Fibroblast of skin of scalp (primary cell): ENCODE data around the gene PGA5. TPM values are rescaled to one million over a fixed set of nuclear protein-coding genes. Genes with fewer than 3 reads are reported as not detected.
"Not testable (repeated sequence)": the region's sequence is repeated elsewhere in the genome, so short reads cannot be mapped to it uniquely, and the experiment has no call there.

ENCODE experiments used
- DNase-seq: peaks from one replicate; pipeline ENCODE4 v3.0.0-alpha.2; 2013
- polyA plus RNA-seq, 2 experiments: library from polyadenylated mRNA; unstranded; fragments of 120-200 nt; gene quantifications; one replicate each; pipeline ENCODE4 v1.2.1, GENCODE V29; 2013; ENCODE audit not compliant: insufficient read length in 2 of 2

PGA5 gene
- polyA plus RNA-seq (2013, experiment 1 of 2; ENCODE audit: insufficient read length): not detected
- not detected for polyA plus RNA-seq (2013, experiment 2 of 2; ENCODE audit: insufficient read length)

DNA sequence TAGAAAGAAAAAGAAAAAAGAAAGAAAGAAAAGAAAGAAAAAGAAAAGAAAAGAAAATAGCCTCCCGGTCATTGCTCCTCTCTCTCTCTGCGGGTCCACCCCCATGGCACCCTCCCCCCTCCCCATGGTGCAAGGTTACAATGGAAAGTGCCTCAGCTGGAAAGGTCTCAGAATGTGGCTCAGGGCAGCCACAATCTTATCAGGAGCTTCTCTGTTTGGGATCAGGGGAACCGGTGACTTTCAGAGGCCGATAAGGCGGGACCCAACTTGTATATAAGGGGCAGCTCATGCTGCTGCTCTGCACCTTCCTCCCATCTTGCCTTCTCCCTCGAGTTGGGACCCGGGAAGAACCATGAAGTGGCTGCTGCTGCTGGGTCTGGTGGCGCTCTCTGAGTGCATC, at the start of gene PGA5:
PGA5 (plus strand) TSS at position 301 of the 400 bp plus-strand sequence; CDS start at position 353, 52 bp downstream.
- not testable (repeated sequence) for DNase-seq

DNA sequence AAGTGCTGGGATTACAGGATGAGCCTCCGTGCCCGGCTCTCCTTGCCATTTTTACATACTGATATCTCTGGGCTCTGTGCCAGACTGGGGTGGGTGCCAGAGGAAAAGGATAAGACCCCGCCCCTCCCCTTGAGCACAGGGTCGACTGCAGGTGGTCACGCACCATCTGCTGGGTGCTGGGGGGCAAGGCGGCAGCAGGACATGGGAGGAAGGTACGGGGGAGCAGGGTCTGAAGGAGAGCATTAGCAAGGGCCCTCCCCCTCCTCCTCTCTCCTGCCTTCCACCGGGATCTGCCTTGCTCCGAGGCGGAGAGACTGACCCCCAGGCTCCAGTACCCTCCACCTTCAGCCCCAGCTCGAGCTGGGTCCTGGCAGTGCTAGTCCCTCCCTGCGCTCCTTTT, 47.4 kb upstream of the PGA5 start:
- no peak for DNase-seq

DNA sequence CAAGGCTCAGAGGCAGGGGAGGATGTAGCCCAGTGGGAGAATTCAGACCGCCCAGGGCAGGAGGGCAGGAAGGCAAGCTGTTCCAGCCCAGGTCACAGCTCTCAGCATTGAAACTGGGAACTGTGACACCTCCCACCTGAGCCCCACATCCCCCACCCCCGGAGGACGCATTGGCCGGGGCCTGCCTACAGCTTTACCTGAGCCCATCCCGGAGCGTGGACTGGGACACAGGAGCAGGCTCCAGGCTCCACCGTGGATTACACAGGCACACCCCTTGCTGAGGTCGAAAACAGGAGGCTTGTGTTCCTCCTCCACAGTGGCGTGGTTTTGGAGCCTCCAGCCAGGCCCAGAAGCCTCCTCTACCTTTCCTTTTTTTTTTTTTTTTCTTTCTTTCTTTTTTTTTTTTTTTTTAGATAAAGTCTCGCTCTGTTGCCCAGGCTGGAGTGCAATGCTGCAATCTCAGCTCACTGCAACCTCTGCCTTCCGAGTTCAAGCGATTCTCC, 46.8 kb upstream of the PGA5 start:
- no peak for DNase-seq

DNA sequence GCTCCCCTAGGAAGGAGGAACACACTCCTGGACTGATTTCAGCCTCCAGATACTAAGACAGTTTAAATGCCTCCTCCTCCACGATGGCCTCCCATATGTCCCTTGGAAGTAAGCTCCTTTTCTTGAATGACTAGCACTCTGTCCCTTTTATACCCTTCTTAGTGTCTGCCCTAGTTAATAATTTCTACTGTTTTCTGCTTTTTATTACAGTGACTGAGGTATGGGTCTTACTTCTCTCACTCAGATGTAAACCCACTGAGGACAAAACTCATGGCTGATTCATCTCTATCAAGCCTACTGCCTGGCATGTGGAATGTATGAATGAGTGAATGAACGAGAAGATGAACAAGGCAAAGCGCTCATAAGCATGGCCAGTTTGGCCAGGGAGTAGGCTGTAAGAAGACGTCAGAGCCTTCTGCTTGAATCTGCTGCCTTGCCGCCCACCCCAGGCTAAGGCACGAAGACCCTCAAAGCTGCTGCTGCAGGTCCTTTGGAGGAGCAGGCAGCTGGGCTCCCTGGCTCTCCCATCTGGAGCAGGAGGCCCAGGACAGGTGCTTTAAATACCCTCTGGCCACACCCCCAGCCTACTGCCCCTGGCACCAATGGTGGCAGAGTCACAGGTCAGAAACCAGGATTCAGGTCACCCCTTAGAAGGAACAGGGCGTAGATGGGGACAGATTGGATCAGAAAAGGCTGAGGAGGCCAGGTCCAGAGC, 45.8 kb upstream of the PGA5 start:
- DNase-seq: no peak

DNA sequence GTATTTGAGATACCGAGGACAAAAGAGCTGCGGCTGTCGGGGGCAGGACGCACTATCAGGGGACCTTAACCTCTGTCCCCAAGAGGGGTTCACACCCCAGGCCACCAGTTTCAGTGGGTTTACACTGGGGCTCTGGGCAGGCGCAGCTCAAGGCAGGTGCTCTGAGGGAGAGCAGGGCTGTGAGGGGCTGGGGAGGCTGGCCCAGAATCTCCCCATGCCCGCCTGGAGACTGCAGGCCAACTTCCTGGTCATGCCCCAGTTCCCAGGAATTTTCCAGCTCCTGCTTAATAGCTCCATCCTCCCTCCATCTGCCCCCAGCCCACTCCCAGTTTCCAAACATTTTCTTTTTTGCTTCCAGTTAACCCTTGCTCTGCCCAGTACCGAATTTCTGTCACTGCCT, 45.3 kb upstream of the PGA5 start:
- DNase-seq: no peak

DNA sequence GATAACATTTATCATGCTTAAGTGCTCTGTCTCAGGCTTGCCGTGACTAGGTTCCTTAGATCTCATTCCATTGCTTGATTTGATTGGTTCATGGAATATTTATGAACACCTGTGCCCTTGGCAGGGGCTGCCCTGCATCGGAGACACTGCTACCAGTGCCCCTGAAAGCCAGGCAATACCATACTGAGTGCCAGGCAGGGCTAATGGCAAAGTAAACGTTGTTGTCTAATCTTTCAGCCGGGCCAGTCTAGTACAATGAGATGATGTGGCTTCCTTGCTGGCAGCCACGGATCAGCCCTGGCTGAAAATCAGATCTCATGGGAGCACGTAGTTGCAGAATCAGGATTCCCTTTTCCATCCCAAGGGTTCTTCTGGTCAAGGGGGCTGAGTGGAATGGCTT, 42.6 kb upstream of the PGA5 start:
- DNase-seq: no peak

DNA sequence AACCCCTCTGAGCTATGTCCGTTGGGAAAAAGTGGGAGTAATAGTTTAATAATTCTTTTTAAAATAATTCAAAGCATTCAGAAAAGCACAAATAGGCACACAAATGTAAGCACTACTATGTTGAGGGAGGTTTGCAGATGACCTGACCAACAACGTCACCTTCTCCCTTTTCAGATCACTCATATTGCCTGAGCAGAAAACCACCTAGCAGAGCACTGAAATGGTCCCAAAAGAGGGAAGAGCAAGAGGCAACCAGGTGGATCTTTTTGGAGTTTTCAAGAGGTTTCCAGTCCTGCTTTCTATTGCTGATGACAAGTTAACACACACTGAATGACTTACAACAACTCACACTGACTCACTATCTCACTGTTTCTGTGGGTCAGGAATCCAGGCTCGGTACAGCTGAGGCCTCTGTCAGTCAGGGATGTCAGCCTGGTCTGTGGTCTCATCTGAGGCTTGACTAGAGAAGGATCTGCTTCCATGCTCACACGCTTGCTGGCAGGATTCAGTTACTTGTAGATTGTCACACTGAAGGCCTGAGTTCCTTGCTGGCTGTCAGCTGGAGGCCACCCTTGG, 41.9 kb upstream of the PGA5 start:
- DNase-seq: no peak

DNA sequence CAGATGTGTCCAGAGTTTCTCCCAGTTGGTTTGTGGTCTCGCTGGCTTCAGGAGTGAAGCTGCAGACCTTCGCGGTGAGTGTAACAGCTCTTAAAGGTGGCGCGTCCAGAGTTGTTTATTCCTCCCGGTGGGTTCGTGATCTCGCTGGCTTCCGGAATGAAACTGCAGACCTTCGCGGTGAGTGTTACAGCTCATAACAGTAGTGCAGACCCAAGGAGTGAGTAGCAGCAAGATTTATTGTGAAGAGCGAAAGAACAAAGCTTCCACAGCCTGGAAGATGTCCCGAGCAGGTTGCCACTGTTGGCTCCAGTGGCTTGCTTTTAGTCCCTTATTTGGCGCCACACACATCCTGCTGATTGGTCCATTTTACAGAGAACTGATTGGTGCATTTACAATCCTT, 39.5 kb upstream of the PGA5 start:
- DNase-seq: no peak

DNA sequence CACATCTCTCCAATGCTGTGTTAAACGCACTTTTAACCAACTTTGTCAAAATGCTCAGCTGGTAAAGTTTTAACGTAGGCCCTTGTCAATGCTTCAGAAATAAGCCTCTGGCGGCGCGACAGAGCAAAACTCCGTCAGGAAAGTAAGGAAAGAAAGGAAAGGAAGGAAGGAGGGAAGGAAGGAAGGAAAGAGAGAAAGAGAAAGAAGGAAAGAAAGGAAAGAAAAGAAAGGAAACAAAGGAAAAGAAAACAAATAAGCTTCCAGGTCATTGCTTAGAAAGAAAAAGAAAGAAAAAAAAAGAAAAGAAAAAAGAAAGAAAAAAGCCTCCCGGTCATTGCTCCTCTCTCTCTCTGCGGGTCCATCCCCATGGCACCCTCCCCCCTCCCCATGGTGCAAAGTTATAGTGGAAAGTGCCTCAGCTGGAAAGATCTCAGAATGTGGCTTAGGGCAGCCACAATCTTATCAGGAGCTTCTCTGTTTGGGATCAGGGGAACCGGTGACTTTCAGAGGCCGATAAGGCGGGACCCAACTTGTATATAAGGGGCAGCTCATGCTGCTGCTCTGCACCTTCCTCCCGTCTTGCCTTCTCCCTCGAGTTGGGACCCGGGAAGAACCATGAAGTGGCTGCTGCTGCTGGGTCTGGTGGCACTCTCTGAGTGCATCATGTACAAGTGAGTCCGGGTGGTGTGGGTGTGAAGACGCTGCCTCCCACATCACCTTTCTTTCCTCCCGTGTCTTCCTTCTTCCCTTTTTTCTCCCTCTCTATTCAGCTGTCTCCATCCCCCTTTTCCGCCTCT, 37.8 kb upstream of the PGA5 start, which contains the start of gene PGA3:
PGA3 (plus strand) TSS at position 566 of the 797 bp plus-strand sequence; CDS start at position 616, 50 bp downstream.
- DNase-seq: not testable (repeated sequence)

DNA sequence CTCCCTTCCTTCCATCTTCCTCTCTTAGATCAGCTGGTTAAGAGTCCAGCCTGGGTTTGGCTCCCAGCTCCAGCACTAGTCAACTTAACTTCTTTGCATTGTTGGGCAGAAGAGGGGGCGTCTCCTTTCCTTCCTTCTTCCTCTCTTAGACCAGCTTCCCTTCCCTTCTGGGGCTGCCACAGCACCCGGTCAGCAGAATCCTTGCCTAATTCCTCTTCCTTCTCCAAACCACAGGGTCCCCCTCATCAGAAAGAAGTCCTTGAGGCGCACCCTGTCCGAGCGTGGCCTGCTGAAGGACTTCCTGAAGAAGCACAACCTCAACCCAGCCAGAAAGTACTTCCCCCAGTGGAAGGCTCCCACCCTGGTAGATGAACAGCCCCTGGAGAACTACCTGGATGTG, 37.1 kb upstream of the PGA5 start:
- not testable (repeated sequence) for DNase-seq

DNA sequence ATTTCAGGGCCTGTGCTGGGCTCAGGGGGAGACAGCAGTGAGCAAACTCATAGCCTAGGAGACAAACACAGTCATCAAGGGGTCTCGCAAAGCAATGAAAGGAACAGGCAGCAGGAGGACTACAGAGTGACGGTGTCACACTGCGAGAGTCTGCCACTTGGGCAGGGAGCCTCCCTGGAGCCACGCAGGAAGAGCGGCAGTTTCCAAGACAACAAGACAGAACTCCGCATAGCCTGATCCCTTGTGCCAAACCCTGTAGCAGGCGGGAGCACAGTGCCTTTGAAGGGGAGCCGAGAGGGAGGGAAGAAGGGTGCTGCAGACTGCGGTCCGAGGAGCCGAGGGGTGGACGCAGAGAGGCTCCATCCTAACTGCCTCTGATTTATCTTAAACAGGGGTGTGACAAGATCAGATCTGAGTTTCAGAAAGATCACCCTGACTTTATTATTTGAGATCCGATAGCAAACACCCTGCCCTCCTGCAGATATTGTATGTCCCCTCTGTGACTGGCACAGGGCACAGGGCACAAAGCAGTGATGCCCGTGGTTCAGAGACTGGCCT, 36.4 kb upstream of the PGA5 start:
- DNase-seq: not testable (repeated sequence)

DNA sequence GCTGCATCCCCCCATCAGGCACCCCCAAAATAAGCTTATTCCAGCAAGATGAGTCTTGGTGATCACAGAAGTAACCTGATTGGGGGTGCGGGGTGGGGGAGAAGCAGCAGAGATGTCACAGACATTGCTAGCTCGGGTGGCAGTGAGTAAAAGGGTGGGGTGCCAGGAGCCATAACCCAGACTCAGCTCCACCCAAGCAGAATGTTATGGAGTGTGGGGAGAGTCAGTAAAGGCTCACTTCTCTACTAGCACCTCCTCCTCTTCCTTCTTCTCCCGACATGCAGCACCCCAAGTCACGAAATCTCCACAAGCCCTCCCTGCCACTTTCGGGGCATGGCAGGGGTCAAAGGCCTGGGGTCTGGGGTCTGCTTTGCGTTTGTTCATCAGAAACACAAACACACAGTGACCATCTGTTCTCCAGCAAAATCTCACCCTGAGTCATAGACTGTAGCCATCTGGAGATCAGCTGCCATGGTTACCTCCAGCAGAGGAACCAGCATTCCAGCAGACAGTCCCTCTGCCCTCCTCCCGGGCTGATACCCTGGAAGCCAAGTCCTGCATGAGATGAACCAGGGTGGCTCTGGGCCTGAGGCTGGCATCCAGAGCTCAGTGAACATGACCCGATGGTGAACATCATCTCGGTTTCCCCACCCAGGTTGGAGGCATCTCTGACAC, 33.2 kb upstream of the PGA5 start:
- not testable (repeated sequence) for DNase-seq

DNA sequence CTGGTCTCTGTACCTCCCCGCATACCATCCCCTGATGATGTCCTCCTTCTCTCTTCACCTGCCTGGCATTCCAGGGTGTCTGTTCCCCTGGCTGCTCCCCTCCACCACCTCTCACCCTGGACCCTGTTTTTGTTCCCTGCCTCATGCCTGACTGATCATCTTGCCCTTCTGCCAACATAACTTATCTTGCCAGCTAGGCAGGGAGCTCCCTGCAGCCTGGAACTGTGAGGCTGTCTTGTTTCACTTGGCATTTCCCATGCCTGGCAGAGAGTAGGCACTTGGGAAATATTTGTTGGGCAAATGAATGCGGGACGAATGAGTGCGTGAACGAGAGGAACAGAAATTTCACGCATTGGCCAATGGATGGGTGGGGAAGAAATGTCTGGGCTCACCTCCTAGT, 30.3 kb upstream of the PGA5 start:
- DNase-seq: not testable (repeated sequence)

DNA sequence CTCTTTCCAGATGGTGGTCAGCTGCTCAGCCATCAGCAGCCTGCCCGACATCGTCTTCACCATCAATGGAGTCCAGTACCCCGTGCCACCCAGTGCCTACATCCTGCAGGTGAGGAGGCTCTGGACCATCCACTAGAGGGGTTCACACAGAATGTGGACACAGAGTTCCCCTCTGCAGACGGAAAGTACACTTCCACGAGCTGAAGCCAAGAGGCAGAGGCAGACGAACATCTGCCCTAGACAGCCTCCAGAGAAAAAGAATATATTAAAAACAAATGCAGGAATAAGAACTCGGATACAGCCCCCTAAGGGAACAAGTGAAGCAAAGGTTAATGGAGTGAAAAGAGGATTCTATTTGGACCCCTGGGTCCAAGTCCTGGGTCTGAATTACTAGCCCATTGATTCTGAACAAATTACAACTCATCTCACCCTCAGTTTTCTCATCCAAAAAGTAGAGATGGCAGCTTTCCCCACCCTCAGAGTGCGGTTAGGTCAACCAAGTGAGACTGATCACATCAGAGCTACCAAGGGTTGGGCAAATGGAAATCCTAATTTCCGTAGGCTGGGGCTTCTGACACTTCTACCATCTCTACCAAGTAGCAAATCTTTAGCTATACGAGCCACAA, 29.5 kb upstream of the PGA5 start:
- not testable (repeated sequence) for DNase-seq

DNA sequence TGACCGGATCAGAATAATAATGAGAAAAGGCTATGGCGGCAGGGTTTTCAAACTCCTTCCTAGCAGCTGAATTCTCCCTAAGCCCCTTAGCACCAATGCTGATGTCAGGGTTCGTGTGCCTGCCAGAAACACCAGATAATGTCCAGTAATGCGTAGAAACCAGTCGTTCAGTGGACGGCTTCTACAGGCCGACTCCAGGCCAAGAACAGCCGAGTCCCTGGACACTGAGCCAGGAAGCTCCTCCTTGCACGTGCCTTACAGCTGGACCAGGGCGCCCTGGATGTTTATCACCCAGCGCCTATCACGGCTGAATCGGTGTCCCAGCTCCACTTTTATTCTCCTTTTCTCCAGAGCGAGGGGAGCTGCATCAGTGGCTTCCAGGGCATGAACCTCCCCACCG, 28.8 kb upstream of the PGA5 start:
- not testable (repeated sequence) for DNase-seq

DNA sequence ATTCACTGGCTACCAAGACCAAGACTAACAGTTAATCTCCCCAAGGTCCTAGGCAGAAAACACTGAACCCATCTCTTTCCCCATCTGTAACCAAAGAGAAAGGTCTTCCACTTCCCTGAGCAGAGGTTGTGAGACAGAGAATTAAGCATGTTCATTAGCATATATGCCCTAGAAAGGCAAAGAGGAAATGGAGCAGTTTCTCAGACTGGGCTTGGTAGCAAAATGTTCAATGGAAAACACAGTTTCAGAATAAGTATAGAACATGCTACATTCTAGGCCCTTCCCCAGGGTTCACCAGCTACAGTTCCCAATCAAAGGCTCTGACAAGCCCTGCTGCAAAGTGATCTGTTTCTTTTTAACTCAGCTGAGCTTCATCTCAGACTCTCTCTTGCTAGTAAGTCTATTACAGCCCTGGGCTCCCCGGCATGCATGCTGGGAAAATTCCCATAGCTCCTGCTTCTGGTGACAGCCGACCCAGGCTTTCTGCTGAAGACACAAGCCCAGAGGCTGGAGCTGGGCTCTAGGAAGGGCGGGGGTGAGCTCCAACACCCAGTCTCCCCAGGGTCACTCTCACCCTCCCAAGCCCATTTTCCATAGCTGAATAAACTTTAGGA, 27.2 kb upstream of the PGA5 start:
- DNase-seq: not testable (repeated sequence)

DNA sequence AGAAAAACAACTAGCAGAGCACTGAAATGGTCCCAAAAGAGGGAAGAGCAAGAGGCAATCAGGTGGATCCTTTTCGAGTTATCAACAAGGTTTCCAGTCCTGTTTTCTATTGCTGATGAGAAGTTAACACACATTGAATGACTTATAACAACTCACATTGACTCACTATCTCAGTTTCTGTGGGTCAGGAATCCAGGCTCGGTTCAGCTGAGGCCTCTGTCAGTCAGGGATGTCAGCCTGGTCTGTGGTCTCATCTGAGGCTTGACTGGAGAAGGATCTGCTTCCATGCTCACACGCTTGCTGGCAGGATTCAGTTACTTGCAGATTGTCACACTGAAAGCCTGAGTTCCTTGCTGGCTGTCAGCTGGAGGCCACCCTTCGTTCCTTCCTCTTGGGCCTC, 22.7 kb upstream of the PGA5 start:
- not testable (repeated sequence) for DNase-seq

DNA sequence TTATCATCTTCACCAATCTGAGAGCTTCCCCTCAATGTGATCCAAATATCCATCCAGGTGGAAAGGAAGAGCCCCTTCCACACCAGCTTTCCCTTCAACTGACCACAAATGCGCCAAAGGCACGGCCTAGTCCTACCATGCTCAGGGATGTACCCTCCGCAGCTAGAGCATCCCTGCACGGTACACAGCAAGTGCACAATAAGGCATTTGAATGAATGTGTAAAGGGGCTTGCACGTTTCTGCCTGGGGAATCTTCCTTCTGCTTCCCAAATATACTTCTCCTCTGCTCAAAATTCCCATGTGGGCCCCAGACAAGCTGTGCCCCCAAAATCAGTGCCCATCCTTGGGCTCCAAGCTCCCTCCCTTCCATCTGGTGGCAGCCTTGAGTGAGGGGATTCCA, 22.0 kb upstream of the PGA5 start:
- not testable (repeated sequence) for DNase-seq

DNA sequence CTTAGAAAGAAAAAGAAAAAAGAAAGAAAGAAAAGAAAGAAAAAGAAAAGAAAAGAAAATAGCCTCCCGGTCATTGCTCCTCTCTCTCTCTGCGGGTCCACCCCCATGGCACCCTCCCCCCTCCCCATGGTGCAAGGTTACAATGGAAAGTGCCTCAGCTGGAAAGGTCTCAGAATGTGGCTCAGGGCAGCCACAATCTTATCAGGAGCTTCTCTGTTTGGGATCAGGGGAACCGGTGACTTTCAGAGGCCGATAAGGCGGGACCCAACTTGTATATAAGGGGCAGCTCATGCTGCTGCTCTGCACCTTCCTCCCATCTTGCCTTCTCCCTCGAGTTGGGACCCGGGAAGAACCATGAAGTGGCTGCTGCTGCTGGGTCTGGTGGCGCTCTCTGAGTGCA, 18.9 kb upstream of the PGA5 start, which contains the start of gene PGA4:
PGA4 (plus strand) TSS at position 301 of the 400 bp plus-strand sequence; CDS start at position 355, 54 bp downstream.
- DNase-seq: not testable (repeated sequence)

DNA sequence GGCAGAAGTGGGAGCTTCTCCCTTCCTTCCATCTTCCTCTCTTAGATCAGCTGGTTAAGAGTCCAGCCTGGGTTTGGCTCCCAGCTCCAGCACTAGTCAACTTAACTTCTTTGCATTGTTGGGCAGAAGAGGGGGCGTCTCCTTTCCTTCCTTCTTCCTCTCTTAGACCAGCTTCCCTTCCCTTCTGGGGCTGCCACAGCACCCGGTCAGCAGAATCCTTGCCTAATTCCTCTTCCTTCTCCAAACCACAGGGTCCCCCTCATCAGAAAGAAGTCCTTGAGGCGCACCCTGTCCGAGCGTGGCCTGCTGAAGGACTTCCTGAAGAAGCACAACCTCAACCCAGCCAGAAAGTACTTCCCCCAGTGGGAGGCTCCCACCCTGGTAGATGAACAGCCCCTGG, 18.3 kb upstream of the PGA5 start:
- not testable (repeated sequence) for DNase-seq
